ENCODE data around the gene LCA5L. TPM values are rescaled to one million over a fixed set of nuclear protein-coding genes. Genes with fewer than 3 reads are reported as not detected.

LCA5L gene
- total and polyA plus RNA-seq, 2 of the 13 experiments (the other 11 are each of a cell fraction or from before 2014, with no cell fraction given) = 0.13 to 0.55 TPM

DNA sequence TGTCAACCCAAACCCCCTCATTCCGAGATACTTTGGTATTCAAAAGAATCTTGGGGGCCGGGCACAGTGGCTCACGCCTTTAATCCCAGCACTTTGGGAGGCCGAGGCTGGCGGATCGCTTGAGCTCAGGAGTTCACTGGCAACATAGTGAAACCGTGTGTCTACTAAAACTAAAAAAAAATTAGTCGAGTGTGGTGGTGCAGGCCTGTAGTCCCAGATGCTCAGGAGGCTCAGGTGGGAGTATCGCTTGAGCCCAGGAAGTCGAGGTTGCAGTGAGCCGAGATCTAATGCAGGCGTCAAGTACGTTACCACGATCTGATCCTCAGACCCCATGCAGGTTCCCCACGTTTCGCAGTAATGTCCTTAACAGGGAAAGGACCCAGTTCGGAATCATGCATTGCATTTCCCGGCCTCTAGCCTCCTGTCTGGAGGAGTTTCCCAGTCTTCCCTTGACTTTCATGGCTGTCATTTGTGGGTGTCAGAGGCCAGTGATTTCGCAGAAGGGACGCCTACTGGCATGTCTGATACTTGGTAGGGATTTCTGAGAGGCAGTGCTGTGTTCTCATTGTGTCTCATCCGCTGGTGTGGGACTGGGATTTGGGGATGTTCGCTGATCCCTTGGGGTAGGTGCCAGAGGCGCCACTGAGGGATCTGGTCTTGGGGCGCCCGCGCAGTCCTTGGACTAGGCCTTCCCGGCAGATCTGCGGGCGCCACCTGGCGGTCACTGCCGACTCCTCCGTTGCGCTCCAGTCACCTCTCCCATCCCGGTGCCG, 57.4 kb downstream of the LCA5L start (continued):
- TF ChIP-seq MLX (CRISPR knock-in tag; IDR thresholded peaks at IDR 0.05) (no peak), CBX5 (CRISPR knock-in tag; IDR thresholded peaks at IDR 0.05; ENCODE audit: borderline replicate concordance) (peak; percentile 80; the same call in 1 of the 2 replicates), ZNF121 (CRISPR knock-in tag; IDR thresholded peaks at IDR 0.05) (peak; percentile 54; the same call in 1 of the 2 replicates), KDM2A (CRISPR knock-in tag; IDR thresholded peaks at IDR 0.05; ENCODE audit: borderline replicate concordance, low read depth) (peak; percentile 81), ZNF777 (CRISPR knock-in tag; IDR thresholded peaks at IDR 0.05) (0 out of 2 replicates have a peak, but pooled peaks have one; percentile 51), HDAC2 (CRISPR knock-in tag; IDR thresholded peaks at IDR 0.05) (peak; percentile 42; the same call in 1 of the 2 replicates), SALL1 (CRISPR knock-in tag; IDR thresholded peaks at IDR 0.05) (peak; percentile 41; the same call in 1 of the 2 replicates), ZBTB33 (CRISPR knock-in tag; IDR thresholded peaks at IDR 0.05) (0 out of 2 replicates have a peak, but pooled peaks have one; percentile 9), FOXO1 (CRISPR knock-in tag; IDR thresholded peaks at IDR 0.05) (peak; percentile 33; the same call in 1 of the 2 replicates), WIZ (CRISPR knock-in tag; IDR thresholded peaks at IDR 0.05) (no peak), ZNF503 (CRISPR knock-in tag; IDR thresholded peaks at IDR 0.05) (no peak), ZNF543 (CRISPR knock-in tag; IDR thresholded peaks at IDR 0.05) (0 out of 2 replicates have a peak, but pooled peaks have one; percentile 35), ZIK1 (CRISPR knock-in tag; IDR thresholded peaks at IDR 0.05; ENCODE audit: borderline replicate concordance, low read depth) (0 out of 2 replicates have a peak, but pooled peaks have one; percentile 62), YEATS2 (CRISPR knock-in tag; IDR thresholded peaks at IDR 0.05; ENCODE audit: borderline replicate concordance) (peak; percentile 29; the same call in 1 of the 2 replicates), TP53 (CRISPR knock-in tag; conservative IDR thresholded peaks at IDR 0.05) (0 out of 2 replicates have a peak, but pooled peaks have one; percentile 37), YY1 (IDR thresholded peaks at IDR 0.05; ENCODE audit: insufficient read depth, insufficient replicate concordance, low read depth, low read length) (peak; percentile 35), ZFY (CRISPR knock-in tag; IDR thresholded peaks at IDR 0.05) (peak; percentile 79), PAWR (CRISPR knock-in tag; IDR thresholded peaks at IDR 0.05; ENCODE audit: borderline replicate concordance) (no peak), ZNF331 (CRISPR knock-in tag; IDR thresholded peaks at IDR 0.05) (peak; percentile 16; the same call in 1 of the 2 replicates), ZNF879 (CRISPR knock-in tag; IDR thresholded peaks at IDR 0.05) (0 out of 2 replicates have a peak, but pooled peaks have one; percentile 71), ZFP91 (CRISPR knock-in tag; IDR thresholded peaks at IDR 0.05; ENCODE audit: borderline replicate concordance) (peak; percentile 79; the same call in 1 of the 2 replicates)
- TF ChIP-seq, protein P1, sequence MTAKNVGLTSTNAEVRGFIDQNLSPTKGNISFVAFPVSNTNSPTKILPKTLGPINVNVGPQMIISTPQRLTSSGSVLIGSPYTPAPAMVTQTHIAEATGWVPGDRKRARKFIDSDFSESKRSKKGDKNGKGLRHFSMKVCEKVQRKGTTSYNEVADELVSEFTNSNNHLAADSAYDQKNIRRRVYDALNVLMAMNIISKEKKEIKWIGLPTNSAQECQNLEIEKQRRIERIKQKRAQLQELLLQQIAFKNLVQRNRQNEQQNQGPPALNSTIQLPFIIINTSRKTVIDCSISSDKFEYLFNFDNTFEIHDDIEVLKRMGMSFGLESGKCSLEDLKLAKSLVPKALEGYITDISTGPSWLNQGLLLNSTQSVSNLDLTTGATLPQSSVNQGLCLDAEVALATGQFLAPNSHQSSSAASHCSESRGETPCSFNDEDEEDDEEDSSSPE (CRISPR knock-in tag; IDR thresholded peaks at IDR 0.05) = peak; percentile 1
